ENCODE measurements around the gene WDR7. TPM values are rescaled to one million over a fixed set of nuclear protein-coding genes. Genes with fewer than 3 reads are reported as not detected.

The WDR7 gene
- total and polyA plus RNA-seq, 5 donors from 2014 or later = 27.8 to 76.4 (median 31.0) TPM

DNA sequence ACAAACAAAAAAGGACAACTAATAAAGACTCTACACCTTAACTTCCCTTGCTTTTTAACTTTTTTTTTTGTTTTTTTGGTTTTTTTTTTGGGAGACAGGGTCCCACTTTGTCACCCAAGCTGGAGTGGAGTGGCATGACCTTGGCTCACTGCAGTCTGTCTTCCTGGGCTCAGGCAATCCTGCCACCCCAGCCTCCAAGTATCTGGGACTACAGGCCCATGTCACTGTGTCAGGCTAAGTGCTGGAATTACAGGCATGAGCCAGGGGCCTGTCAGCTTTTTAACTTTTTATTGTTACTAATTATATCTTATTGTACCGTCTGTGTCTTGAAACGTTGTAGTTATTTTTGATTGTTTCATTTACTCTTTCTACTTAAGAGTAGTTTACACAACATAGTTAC, 25.5 kb downstream of the WDR7 start:
- H3K27ac ChIP-seq (ENCODE audit: insufficient read depth, low read length, poor library complexity, severe bottlenecking) = no peak overlapping the region
- H3K4me1 ChIP-seq (ENCODE audit: control insufficient read depth, insufficient read depth, low read length, poor library complexity, severe bottlenecking) = no peaks in the 10 kb centered on the region
- H3K36me3 ChIP-seq (ENCODE audit: control insufficient read depth, insufficient read depth, low read length) = peaks cover 31% of the 10 kb centered on the region
- ATAC-seq (ENCODE audit: low read depth in 2 of 2) = no peak
- no peak overlapping the region for H3K4me3 ChIP-seq (ENCODE audit: low read depth, low read length)
- H3K27me3 ChIP-seq (ENCODE audit: control insufficient read depth, insufficient read depth, low read length) = no peaks in the 10 kb centered on the region
- no peak overlapping the region for H3K4me3 Mint-ChIP-seq
- no peaks in the 10 kb centered on the region for H3K9me3 ChIP-seq (ENCODE audit: control insufficient read depth in 2 of 2, low read length in 2 of 2)
- DNase-seq = no peak
- no peaks in the 10 kb centered on the region for H3K27me3 Mint-ChIP-seq
- no peak overlapping the region for H3K27ac Mint-ChIP-seq
- peaks cover 9 to 30% (median 14%) of the 10 kb centered on the region in 4 donors for H3K4me1 Mint-ChIP-seq
- H3K9me3 Mint-ChIP-seq = peaks cover 0 to 5% (median 0%) of the 10 kb centered on the region in 7 donors
- H3K36me3 Mint-ChIP-seq = peaks cover 25% of the 10 kb centered on the region

DNA sequence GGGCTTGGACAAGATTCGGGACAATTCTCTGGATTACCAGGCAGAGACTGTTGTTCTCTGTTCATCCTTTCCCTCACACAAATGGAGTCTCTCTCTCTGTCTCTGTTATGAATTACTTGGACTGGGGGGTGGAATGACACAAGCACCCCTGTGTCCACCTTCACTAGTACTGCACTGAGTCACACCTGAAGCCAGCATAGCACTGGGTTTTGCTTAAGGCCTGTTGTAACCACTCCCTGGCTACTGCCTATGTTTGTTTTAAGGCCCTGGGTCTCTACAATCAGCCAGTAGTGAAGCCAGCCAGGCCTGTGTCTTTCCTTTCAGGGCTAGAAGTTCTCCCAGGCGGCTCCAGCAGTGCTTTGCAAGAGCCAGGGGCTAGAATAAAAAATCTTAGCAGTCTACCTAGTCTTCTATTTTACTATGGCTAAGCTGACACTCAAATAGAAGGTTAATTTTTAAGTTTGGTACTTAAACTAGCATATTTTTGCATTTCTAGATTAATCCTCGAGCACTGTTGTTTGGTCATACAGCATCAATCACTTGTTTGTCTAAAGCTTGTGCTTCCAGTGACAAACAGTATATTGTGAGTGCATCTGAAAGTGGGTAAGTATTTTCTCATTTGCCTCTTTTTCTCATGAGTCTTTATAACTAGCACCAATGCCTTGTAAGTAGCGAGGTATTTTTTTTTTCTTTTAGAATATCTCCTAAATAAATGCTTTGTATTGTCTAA, 27.8 kb downstream of the WDR7 start:
- Mint-ChIP-seq H3K36me3 (peaks cover 28% of the 10 kb centered on the region), H3K27ac (no peak overlapping the region), H3K27me3 (no peaks in the 10 kb centered on the region), H3K4me1 (peaks cover 8 to 30% (median 16%) of the 10 kb centered on the region in 4 donors), H3K9me3 (peaks cover 0 to 5% (median 0%) of the 10 kb centered on the region in 7 donors), H3K4me3 (no peak overlapping the region)
- H3K4me1 ChIP-seq (ENCODE audit: control insufficient read depth, insufficient read depth, low read length, poor library complexity, severe bottlenecking) = no peaks in the 10 kb centered on the region
- no peak for DNase-seq
- no peak for ATAC-seq (ENCODE audit: low read depth in 2 of 2)
- no peak overlapping the region for H3K4me3 ChIP-seq (ENCODE audit: low read depth, low read length)
- H3K9me3 ChIP-seq (ENCODE audit: control insufficient read depth in 2 of 2, low read length in 2 of 2) = no peaks in the 10 kb centered on the region
- H3K27ac ChIP-seq (ENCODE audit: insufficient read depth, low read length, poor library complexity, severe bottlenecking) = no peak overlapping the region
- H3K36me3 ChIP-seq (ENCODE audit: control insufficient read depth, insufficient read depth, low read length) = peaks cover 32% of the 10 kb centered on the region
- no peaks in the 10 kb centered on the region for H3K27me3 ChIP-seq (ENCODE audit: control insufficient read depth, insufficient read depth, low read length)

DNA sequence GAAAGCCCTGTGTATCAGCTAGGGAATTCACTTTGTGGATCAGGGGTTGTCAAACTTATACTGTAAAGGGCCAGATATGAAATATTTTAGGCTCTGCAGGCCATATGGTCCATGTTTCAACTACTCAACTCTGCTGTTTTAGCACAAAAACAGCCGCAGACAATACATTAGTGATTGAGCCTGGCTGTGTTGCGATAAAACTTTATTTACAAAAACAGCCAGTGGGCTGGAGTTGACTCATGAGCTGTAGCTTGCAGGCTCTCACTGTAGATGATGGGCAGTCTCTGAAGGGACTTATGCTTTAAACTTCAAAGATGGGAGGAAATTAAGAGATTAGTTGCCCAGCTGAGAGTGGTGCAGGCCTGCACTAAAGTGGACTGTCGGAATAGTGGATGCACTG, 33.1 kb downstream of the WDR7 start:
- Mint-ChIP-seq H3K9me3 (no peaks in the 10 kb centered on the region), H3K27ac (peak overlapping the region in 1 of 3 donors; percentile 38), H3K27me3 (no peaks in the 10 kb centered on the region), H3K36me3 (peaks cover 27% of the 10 kb centered on the region), H3K4me3 (no peak overlapping the region), H3K4me1 (peaks cover 0 to 14% (median 8%) of the 10 kb centered on the region in 4 donors)
- H3K36me3 ChIP-seq (ENCODE audit: control insufficient read depth, insufficient read depth, low read length) = peaks cover 61% of the 10 kb centered on the region
- H3K27ac ChIP-seq (ENCODE audit: insufficient read depth, low read length, poor library complexity, severe bottlenecking) = no peak overlapping the region
- H3K4me1 ChIP-seq (ENCODE audit: control insufficient read depth, insufficient read depth, low read length, poor library complexity, severe bottlenecking) = no peaks in the 10 kb centered on the region
- H3K4me3 ChIP-seq (ENCODE audit: low read depth, low read length) = no peak overlapping the region
- H3K9me3 ChIP-seq (ENCODE audit: control insufficient read depth in 2 of 2, low read length in 2 of 2) = no peaks in the 10 kb centered on the region
- no peaks in the 10 kb centered on the region for H3K27me3 ChIP-seq (ENCODE audit: control insufficient read depth, insufficient read depth, low read length)
- DNase-seq (no peak), ATAC-seq (ENCODE audit: low read depth in 2 of 2) (no peak)

DNA sequence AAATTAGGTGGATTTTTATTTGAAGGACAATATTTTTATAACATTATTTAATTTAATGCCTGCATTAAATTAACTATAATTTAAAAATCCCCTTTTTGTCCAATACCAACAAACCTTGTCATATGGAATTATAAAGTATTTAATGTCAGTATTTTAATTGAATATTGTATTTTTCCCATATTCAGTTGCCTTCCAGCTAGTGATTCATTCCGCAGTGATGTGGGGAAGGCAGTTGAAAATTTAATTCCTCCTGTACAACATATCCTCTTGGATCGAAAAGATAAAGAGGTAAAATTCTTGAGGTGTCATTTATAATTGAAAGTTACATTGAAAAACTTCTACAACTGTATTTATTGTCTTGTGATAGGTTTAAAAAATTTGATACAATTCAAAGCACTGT, 40.4 kb downstream of the WDR7 start:
- H3K27me3 ChIP-seq (ENCODE audit: control insufficient read depth, insufficient read depth, low read length) = no peaks in the 10 kb centered on the region
- no peaks in the 10 kb centered on the region for H3K9me3 Mint-ChIP-seq
- H3K27ac ChIP-seq (ENCODE audit: insufficient read depth, low read length, poor library complexity, severe bottlenecking) = no peak overlapping the region
- H3K36me3 ChIP-seq (ENCODE audit: control insufficient read depth, insufficient read depth, low read length) = peaks cover 58% of the 10 kb centered on the region
- no peak for DNase-seq
- ATAC-seq (ENCODE audit: low read depth in 2 of 2) = no peak
- peaks cover 22% of the 10 kb centered on the region for H3K36me3 Mint-ChIP-seq
- peaks cover 0 to 3% (median under 1%) of the 10 kb centered on the region in 4 donors for H3K4me1 Mint-ChIP-seq
- no peaks in the 10 kb centered on the region for H3K4me1 ChIP-seq (ENCODE audit: control insufficient read depth, insufficient read depth, low read length, poor library complexity, severe bottlenecking)
- H3K9me3 ChIP-seq (ENCODE audit: control insufficient read depth in 2 of 2, low read length in 2 of 2) = no peaks in the 10 kb centered on the region
- no peak overlapping the region for H3K4me3 Mint-ChIP-seq
- no peaks in the 10 kb centered on the region for H3K27me3 Mint-ChIP-seq
- no peak overlapping the region for H3K27ac Mint-ChIP-seq
- no peak overlapping the region for H3K4me3 ChIP-seq (ENCODE audit: low read depth, low read length)

DNA sequence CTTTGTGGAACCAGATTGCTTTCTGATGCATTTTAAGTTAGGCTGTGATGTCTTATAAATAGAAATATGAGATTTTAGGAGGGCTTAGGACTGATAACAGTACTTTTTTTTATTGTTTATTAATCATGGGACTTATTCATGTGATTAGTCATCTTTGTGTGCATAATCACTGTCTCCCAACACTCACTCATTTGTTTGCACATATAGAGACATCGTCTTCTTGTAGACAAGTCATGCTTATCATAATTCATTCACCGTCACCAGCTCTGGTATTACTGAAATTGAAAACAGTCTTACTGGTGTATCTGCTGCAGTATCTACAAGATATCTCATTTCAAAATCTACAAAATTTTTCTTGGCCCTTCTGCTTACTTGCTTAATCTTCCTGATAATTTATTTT, 45.8 kb downstream of the WDR7 start:
- Histone ChIP-seq H3K27ac (ENCODE audit: insufficient read depth, low read length, poor library complexity, severe bottlenecking) (no peak overlapping the region), H3K27me3 (ENCODE audit: control insufficient read depth, insufficient read depth, low read length) (no peaks in the 10 kb centered on the region), H3K4me1 (ENCODE audit: control insufficient read depth, insufficient read depth, low read length, poor library complexity, severe bottlenecking) (no peaks in the 10 kb centered on the region), H3K36me3 (ENCODE audit: control insufficient read depth, insufficient read depth, low read length) (peaks cover 23% of the 10 kb centered on the region), H3K4me3 (ENCODE audit: low read depth, low read length) (no peak overlapping the region), H3K9me3 (ENCODE audit: control insufficient read depth in 2 of 2, low read length in 2 of 2) (no peaks in the 10 kb centered on the region)
- ATAC-seq (ENCODE audit: low read depth in 2 of 2) = no peak
- H3K36me3 Mint-ChIP-seq = peaks cover 10% of the 10 kb centered on the region
- DNase-seq = no peak
- H3K9me3 Mint-ChIP-seq = no peaks in the 10 kb centered on the region
- no peak overlapping the region for H3K4me3 Mint-ChIP-seq
- no peaks in the 10 kb centered on the region for H3K27me3 Mint-ChIP-seq
- no peak overlapping the region for H3K27ac Mint-ChIP-seq
- peaks cover 0 to 5% (median 0%) of the 10 kb centered on the region in 4 donors for H3K4me1 Mint-ChIP-seq

DNA sequence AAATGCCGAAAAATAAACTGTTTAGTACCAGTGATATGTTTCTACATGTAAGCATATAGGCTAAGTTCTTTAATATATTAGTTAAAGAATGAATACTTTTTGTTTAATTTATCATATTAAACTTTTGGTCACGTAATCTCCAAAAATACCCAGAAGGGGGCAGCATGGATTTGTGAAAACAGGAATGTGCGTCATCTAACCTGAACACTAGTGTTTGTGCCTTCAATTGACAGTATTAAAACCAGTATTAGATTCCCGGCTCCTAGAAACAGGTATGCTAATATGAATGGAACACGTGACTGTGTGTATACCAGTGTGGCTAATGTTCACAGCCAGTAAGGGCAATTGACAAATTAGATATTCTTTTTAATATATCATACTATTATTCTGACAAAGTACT, 51.8 kb downstream of the WDR7 start:
- Histone ChIP-seq H3K9me3 (ENCODE audit: control insufficient read depth in 2 of 2, low read length in 2 of 2) (no peaks in the 10 kb centered on the region), H3K27me3 (ENCODE audit: control insufficient read depth, insufficient read depth, low read length) (no peaks in the 10 kb centered on the region), H3K4me1 (ENCODE audit: control insufficient read depth, insufficient read depth, low read length, poor library complexity, severe bottlenecking) (no peaks in the 10 kb centered on the region), H3K4me3 (ENCODE audit: low read depth, low read length) (no peak overlapping the region), H3K36me3 (ENCODE audit: control insufficient read depth, insufficient read depth, low read length) (no peaks in the 10 kb centered on the region), H3K27ac (ENCODE audit: insufficient read depth, low read length, poor library complexity, severe bottlenecking) (no peak overlapping the region)
- ATAC-seq (ENCODE audit: low read depth in 2 of 2) = peak in 1 of 2 donors; percentile 18
- no peaks in the 10 kb centered on the region for H3K27me3 Mint-ChIP-seq
- H3K9me3 Mint-ChIP-seq = no peaks in the 10 kb centered on the region
- H3K4me3 Mint-ChIP-seq = no peak overlapping the region
- H3K27ac Mint-ChIP-seq = no peak overlapping the region
- no peaks in the 10 kb centered on the region for H3K4me1 Mint-ChIP-seq
- DNase-seq = peak in 2 of 3 donors; percentile 46 to 49
- H3K36me3 Mint-ChIP-seq = peaks cover 15% of the 10 kb centered on the region

DNA sequence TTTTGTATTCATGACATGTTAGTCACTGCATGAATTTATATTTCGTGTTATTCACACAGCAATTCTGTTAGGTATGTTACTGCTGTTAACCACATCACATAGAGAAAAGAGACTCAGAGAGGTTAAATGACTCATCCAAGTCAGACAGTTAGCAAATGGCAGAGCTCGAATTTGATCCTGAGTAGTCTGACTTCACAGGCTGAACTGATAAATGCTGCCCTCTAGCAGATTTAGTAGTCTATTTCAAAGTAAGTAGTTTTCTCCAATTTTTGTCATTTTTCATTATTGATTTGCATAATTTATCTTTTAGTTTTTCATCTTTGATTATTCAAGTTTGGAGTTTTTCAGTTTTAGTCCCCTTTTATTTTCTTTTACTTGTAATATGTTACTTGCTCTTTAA, 58.3 kb downstream of the WDR7 start:
- H3K27ac Mint-ChIP-seq = no peak overlapping the region
- DNase-seq (peak; percentile 3 to 87 (median 57)), ATAC-seq (ENCODE audit: low read depth in 2 of 2) (peak; percentile 100)
- H3K27me3 ChIP-seq (ENCODE audit: control insufficient read depth, insufficient read depth, low read length) = no peaks in the 10 kb centered on the region
- H3K27ac ChIP-seq (ENCODE audit: insufficient read depth, low read length, poor library complexity, severe bottlenecking) = no peak overlapping the region
- H3K27me3 Mint-ChIP-seq = no peaks in the 10 kb centered on the region
- no peaks in the 10 kb centered on the region for H3K9me3 Mint-ChIP-seq
- peaks cover 0 to 10% (median 4%) of the 10 kb centered on the region in 4 donors for H3K4me1 Mint-ChIP-seq
- no peak overlapping the region for H3K4me3 Mint-ChIP-seq
- H3K36me3 ChIP-seq (ENCODE audit: control insufficient read depth, insufficient read depth, low read length) = no peaks in the 10 kb centered on the region
- H3K4me3 ChIP-seq (ENCODE audit: low read depth, low read length) = no peak overlapping the region
- peaks cover 15% of the 10 kb centered on the region for H3K36me3 Mint-ChIP-seq
- H3K4me1 ChIP-seq (ENCODE audit: control insufficient read depth, insufficient read depth, low read length, poor library complexity, severe bottlenecking) = no peaks in the 10 kb centered on the region
- no peaks in the 10 kb centered on the region for H3K9me3 ChIP-seq (ENCODE audit: control insufficient read depth in 2 of 2, low read length in 2 of 2)

Measured in CD4-positive, CD25-positive, alpha-beta regulatory T cell (primary cell).